Measurements from ENCODE around the gene ARSG. TPM values are rescaled to one million over a fixed set of nuclear protein-coding genes. Genes with fewer than 3 reads are reported as not detected.
"Not testable (repeated sequence)": the region's sequence is repeated elsewhere in the genome, so short reads cannot be mapped to it uniquely, and the experiment has no call there.

ARSG gene
- 4.3 TPM for total RNA-seq
- long read RNA-seq, partial matches to known transcripts: 10 of 23 reads
- long read RNA-seq, other reads (novel, unspliced or antisense): 13 of 23 reads

- DNase-seq (ENCODE audit: low spot score): peak; percentile 90
These were observed at the start of gene ARSG, which contains the start of gene SLC16A6 for GRCh38 chr17:68290955-68291835. Gene ARSG, plus strand, starts transcription at chr17:68291495. Its CDS starts 15,999 bp downstream, at chr17:68307494. Gene SLC16A6, minus strand, starts transcription at chr17:68291127. Its CDS starts 12,807 bp downstream, at chr17:68278320.

- DNase-seq (ENCODE audit: low spot score): no peak
These were observed 44.8 kb upstream of the ARSG start for GRCh38 chr17:68246271-68247028.

GRCh38 chr17:68247445-68248198 is 43.7 kb upstream of the ARSG start, which contains the start of gene AMZ2:
Gene AMZ2, plus strand, starts transcription at chr17:68248043. Its CDS starts 2,145 bp downstream, at chr17:68250188.
- peak; percentile 99 for DNase-seq (ENCODE audit: low spot score)

- DNase-seq (ENCODE audit: low spot score): no peak
These were observed 43.0 kb upstream of the ARSG start for GRCh38 chr17:68248199-68248825.

- DNase-seq (ENCODE audit: low spot score): no peak
These were observed 42.4 kb upstream of the ARSG start for GRCh38 chr17:68248891-68249290.

- no peak for DNase-seq (ENCODE audit: low spot score)
These were observed 41.9 kb upstream of the ARSG start for GRCh38 chr17:68249354-68249765.

GRCh38 chr17:68253426-68253825 is 37.9 kb upstream of the ARSG start:
- not testable (repeated sequence) for DNase-seq (ENCODE audit: low spot score)

GRCh38 chr17:68255151-68255550 is 36.1 kb upstream of the ARSG start:
- no peak for DNase-seq (ENCODE audit: low spot score)

GRCh38 chr17:68255731-68256538 is 35.4 kb upstream of the ARSG start:
- no peak for DNase-seq (ENCODE audit: low spot score)

GRCh38 chr17:68256701-68257100 is 34.6 kb upstream of the ARSG start:
- not testable (repeated sequence) for DNase-seq (ENCODE audit: low spot score)

GRCh38 chr17:68257934-68258333 is 33.4 kb upstream of the ARSG start:
- DNase-seq (ENCODE audit: low spot score): no peak

GRCh38 chr17:68258890-68259647 is 32.2 kb upstream of the ARSG start:
- DNase-seq (ENCODE audit: low spot score): not testable (repeated sequence)

GRCh38 chr17:68259648-68259951 is 31.7 kb upstream of the ARSG start:
- DNase-seq (ENCODE audit: low spot score): not testable (repeated sequence)

- DNase-seq (ENCODE audit: low spot score): no peak
These were observed 31.1 kb upstream of the ARSG start for GRCh38 chr17:68260051-68260762.

GRCh38 chr17:68262467-68262866 is 28.8 kb upstream of the ARSG start:
- DNase-seq (ENCODE audit: low spot score): not testable (repeated sequence)

- DNase-seq (ENCODE audit: low spot score): not testable (repeated sequence)
These were observed 28.1 kb upstream of the ARSG start for GRCh38 chr17:68263101-68263681.

GRCh38 chr17:68265833-68266232 is 25.5 kb upstream of the ARSG start:
- not testable (repeated sequence) for DNase-seq (ENCODE audit: low spot score)

- no peak for DNase-seq (ENCODE audit: low spot score)
These were observed 17.6 kb upstream of the ARSG start for GRCh38 chr17:68273722-68274121.

Data from mesenteric fat pad (tissue), 1 donor.